A673 (cell line): ENCODE measurements around the gene TSPY8. TPM values are rescaled to one million over a fixed set of nuclear protein-coding genes. Genes with fewer than 3 reads are reported as not detected.

ENCODE experiments used
- total RNA-seq: library from RNA; stranded (reverse); gene quantifications from 2 replicates; pipeline ENCODE4 v1.2.3, GENCODE V29; 2021

The TSPY8 gene
- total RNA-seq, 1 experiment from 2014 or later = not detected

Other genes with a start within 250 kb of the TSPY8 start
- not detected in 2 replicates for gene TSPY4, start 20.3 kb upstream of the TSPY8 start, total RNA-seq
- gene TSPY3, start 40.6 kb downstream of the TSPY8 start, total RNA-seq = not detected in 2 replicates
- gene TSPY1, start 109.2 kb downstream of the TSPY8 start, total RNA-seq = not detected in 2 replicates
- not detected in 2 replicates for gene TSPY9, start 129.5 kb downstream of the TSPY8 start, total RNA-seq
- gene TSPY10, start 170.1 kb downstream of the TSPY8 start, total RNA-seq = not detected in 2 replicates